ENCODE measurements around the gene AGPAT3. TPM values are rescaled to one million over a fixed set of nuclear protein-coding genes. Genes with fewer than 3 reads are reported as not detected.

The AGPAT3 gene
- total and polyA plus RNA-seq, 10 of the 15 experiments (the other 5 are each of a cell fraction or from before 2014, with no cell fraction given), result 1.2 to 110 (median 30.8) TPM

DNA sequence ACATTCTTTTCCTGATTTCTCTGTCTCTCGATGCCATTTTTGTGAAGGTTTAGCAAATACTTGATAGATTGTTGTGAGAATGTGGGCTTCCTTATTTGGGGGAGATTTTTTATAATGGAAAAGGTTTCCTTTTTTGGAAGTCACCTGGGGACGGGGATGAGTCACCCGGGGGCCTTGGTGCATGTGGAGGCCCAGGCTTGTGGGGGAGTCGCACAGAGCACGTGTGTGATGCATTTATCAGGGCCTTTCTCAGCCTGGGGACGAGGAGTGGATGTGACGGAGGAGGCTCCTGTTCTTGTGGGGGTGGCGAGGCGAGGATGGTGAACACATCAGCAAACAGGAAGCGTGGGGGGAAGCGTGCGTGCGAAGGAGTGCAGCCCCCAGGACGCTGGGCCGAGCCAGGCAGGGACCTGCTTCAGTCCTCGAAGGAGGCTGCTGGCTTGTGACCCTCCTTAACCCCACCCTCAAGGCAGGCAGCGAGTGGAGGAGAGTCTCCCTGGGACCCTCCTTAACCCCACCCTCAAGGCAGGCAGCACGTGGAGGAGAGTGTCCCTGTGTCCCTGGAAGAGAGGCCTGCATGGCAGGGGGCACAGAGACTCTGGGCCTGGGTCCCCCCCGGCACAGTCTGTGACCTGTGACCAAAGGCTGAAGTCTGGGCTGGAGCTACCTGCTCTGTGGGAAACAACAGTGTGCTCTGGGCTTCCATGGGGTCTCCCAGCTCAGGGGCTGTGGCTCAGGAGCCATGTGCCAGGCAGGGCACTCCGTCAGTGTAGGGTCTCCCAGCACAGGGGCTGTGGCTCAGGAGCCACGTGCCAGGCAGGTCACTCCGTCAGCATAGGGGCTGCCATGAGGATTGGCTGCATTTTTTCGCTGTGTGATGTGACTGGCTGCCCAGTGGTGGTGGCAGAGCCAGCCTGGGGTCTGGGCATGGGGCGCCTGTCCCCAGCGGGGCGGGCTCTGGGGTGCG lies 57.2 kb downstream of the AGPAT3 start (continued):
- peak; percentile 57; the same call in 1 of the 2 replicates for TF ChIP-seq BACH1 (IDR thresholded peaks at IDR 0.05; ENCODE audit: borderline replicate concordance)
- peak; percentile 80; the same call in 1 of the 2 replicates for TF ChIP-seq GATAD2B (conservative IDR thresholded peaks at IDR 0.05; ENCODE audit: low read depth)
- peak; percentile 69 to 75; a peak in 3 of 4 replicates for TF ChIP-seq EP300 (IDR thresholded peaks at IDR 0.05; ENCODE audit: borderline replicate concordance in 1 of 2, control insufficient read depth in 1 of 2, low read depth in 2 of 2, low read length in 2 of 2)
- TF ChIP-seq BHLHE40 (IDR thresholded peaks at IDR 0.05; ENCODE audit: borderline replicate concordance in 1 of 2, low read depth in 2 of 2, low read length in 1 of 2), result peak; percentile 96
- TF ChIP-seq IRF3 (IDR thresholded peaks at IDR 0.05), result no peak
- TF ChIP-seq RELB (IDR thresholded peaks at IDR 0.05; ENCODE audit: low read depth), result no peak; the same call in 1 of the 2 replicates
- peak; percentile 86 for TF ChIP-seq CHD2 (IDR thresholded peaks at IDR 0.05; ENCODE audit: borderline replicate concordance, low read depth, low read length)
